ENCODE measurements around the gene KIRREL3.
A peak's percentile ranks its signal among the peaks of the same experiment; 100 is the strongest.

Gene KIRREL3

GRCh38 chr11:126938718-126939117 lies 61.9 kb downstream of the KIRREL3 start:
- ChIA-PET POLR2A (no interaction called here), CTCF (interaction anchor here (1.4 kb wide), 1 partner anchor 51 kb away, joined by 6 read pairs; no protein-coding TSS in a partner anchor)
- no peak for TF ChIP-seq CTCF (IDR thresholded peaks at IDR 0.05; ENCODE audit: insufficient read depth, low read length, missing control alignments)
- H3K4me3 ChIP-seq (ENCODE audit: low read depth, low read length): no peak overlapping the region
- no peak for DNase-seq (ENCODE audit: low read depth, low spot score)

GRCh38 chr11:126930091-126930841 lies 70.3 kb downstream of the KIRREL3 start:
- ChIA-PET POLR2A (interaction anchor here (0.7 to 1.5 kb wide), 3 partner anchors 60 to 139 kb away, joined by 3 to 6 read pairs (median 5); no protein-coding TSS in a partner anchor), CTCF (interaction anchor here (0.6 to 1.5 kb wide), 3 partner anchors 15 to 134 kb away, joined by 3 to 6 read pairs (median 3); no protein-coding TSS in a partner anchor)
- DNase-seq (ENCODE audit: low read depth, low spot score): no peak

GRCh38 chr11:126929179-126930061 lies 71.2 kb downstream of the KIRREL3 start:
- CTCF ChIA-PET: interaction anchor here (0.6 to 1.6 kb wide), 4 partner anchors 8 to 133 kb away, joined by 3 to 6 read pairs (median 3); no protein-coding TSS in a partner anchor
- H3K4me3 ChIP-seq (ENCODE audit: low read depth, low read length): no peak overlapping the region
- TF ChIP-seq CTCF (IDR thresholded peaks at IDR 0.05; ENCODE audit: insufficient read depth, low read length, missing control alignments): no peak
- POLR2A ChIA-PET: interaction anchor here (1.1 to 1.5 kb wide), 3 partner anchors 12 to 63 kb away, joined by 3 to 6 read pairs (median 3); no protein-coding TSS in a partner anchor
- DNase-seq (ENCODE audit: low read depth, low spot score): peak; percentile 82

More at GRCh38 chr11:126930091-126930841, 70.3 kb downstream of the KIRREL3 start:
- no peak for TF ChIP-seq CTCF (IDR thresholded peaks at IDR 0.05; ENCODE audit: insufficient read depth, low read length, missing control alignments)
- H3K4me3 ChIP-seq (ENCODE audit: low read depth, low read length): no peak overlapping the region

- DNase-seq (ENCODE audit: low read depth, low spot score): no peak
- no peak for TF ChIP-seq CTCF (IDR thresholded peaks at IDR 0.05; ENCODE audit: insufficient read depth, low read length, missing control alignments)
- no peak overlapping the region for H3K4me3 ChIP-seq (ENCODE audit: low read depth, low read length)
- ChIA-PET POLR2A (no interaction called here), CTCF (interaction anchor here (1.6 kb wide), 2 partner anchors 9 to 321 kb away, joined by 4 to 6 read pairs; no protein-coding TSS in a partner anchor)
These were observed 72.9 kb downstream of the KIRREL3 start for GRCh38 chr11:126927623-126928022.

GRCh38 chr11:126926376-126926791 lies 74.2 kb downstream of the KIRREL3 start:
- no peak for DNase-seq (ENCODE audit: low read depth, low spot score)
- no peak overlapping the region for H3K4me3 ChIP-seq (ENCODE audit: low read depth, low read length)
- no peak for TF ChIP-seq CTCF (IDR thresholded peaks at IDR 0.05; ENCODE audit: insufficient read depth, low read length, missing control alignments)
- CTCF ChIA-PET: interaction anchor here (0.9 kb wide), 1 partner anchor 9 kb away, joined by 4 read pairs; no protein-coding TSS in a partner anchor
- POLR2A ChIA-PET: no interaction called here
